Body of pancreas (tissue), 4 donors: Measurements from ENCODE around the gene NBPF9. TPM values are rescaled to one million over a fixed set of nuclear protein-coding genes. Genes with fewer than 3 reads are reported as not detected.
"Not testable (repeated sequence)": the region's sequence is repeated elsewhere in the genome, so short reads cannot be mapped to it uniquely, and the experiment has no call there.

Source experiments
- ATAC-seq: fragments of 150-250 bp; one replicate; pipeline ENCODE4 v1.9.1; 2016
- DNase-seq, 4 donors: peaks; one replicate each; pipeline ENCODE4 v3.0.0-alpha.2; 2019
- H3K27ac ChIP-seq, 4 donors: fragments of 200-600 bp; sonication (generic); 1 replicate in 3 of 4; 2 replicates in 1 of 4; pipeline versions ENCODE4 v1.5.1 to v1.6.1; 2016 to 2019; ENCODE audit warnings: mild to moderate bottlenecking in 1 of 4, mixed read lengths in 1 of 4, moderate library complexity in 1 of 4
- H3K27me3 ChIP-seq, 2 donors: fragments of 200-600 bp; sonication (generic); one replicate each; pipeline ENCODE4 v1.6.0; 2016; ENCODE audit warnings: mild to moderate bottlenecking in 1 of 2
- H3K36me3 ChIP-seq, 2 donors: fragments of 200-600 bp; sonication (generic); replicated peaks in 1 of 2; 2 replicates each; pipeline ENCODE4 v1.5.1; 2016; ENCODE audit warnings: low read depth in 2 of 2; ENCODE audit not compliant: insufficient read depth in 1 of 2
- H3K4me1 ChIP-seq: fragments of 200-600 bp; sonication (generic); one replicate; pipeline ENCODE4 v1.6.0; 2016
- H3K4me3 ChIP-seq, 2 donors: fragments of 200-600 bp; sonication (generic); 1 replicate in 1 of 2; 2 replicates in 1 of 2; pipeline ENCODE4 v1.5.1; 2016 to 2019
- H3K9me3 ChIP-seq, 3 donors: fragments of 200-600 bp; sonication (generic); 1 replicate in 2 of 3; 2 replicates in 1 of 3; pipeline ENCODE4 v1.5.1; 2016
- WGBS, 2 donors: methylation state at CpG; one replicate each; pipeline ENCODE4 v1.1.5; 2017; 5-methylcytosine and 5-hydroxymethylcytosine counted together
- intact Hi-C: fragments of 100-400 bp; cut with DNase I; formaldehyde crosslinking; loops from one replicate; pipeline ENCODE4 v1.15.1; 2023
- total RNA-seq, 2 donors: library from RNA; depleted of rRNA; stranded (reverse); fragments of >200 nt; gene quantifications; one replicate each; pipeline ENCODE4 v1.1.0, GENCODE V29; 2016
- TF ChIP-seq, protein P1 (sequence below), 7 experiments: fragments of 450-650 bp in 4 of 7; fragments of 200-600 bp in 3 of 7; sonication (generic) in 3 of 7; IDR thresholded peaks; one replicate each; pipeline ENCODE4 v1.5.1; 2016 to 2019; ENCODE audit warnings: antibody characterized with exemption in 7 of 7

The NBPF9 gene
- total RNA-seq, 2 donors from 2014 or later = 15.6 to 28.3 TPM

DNA sequence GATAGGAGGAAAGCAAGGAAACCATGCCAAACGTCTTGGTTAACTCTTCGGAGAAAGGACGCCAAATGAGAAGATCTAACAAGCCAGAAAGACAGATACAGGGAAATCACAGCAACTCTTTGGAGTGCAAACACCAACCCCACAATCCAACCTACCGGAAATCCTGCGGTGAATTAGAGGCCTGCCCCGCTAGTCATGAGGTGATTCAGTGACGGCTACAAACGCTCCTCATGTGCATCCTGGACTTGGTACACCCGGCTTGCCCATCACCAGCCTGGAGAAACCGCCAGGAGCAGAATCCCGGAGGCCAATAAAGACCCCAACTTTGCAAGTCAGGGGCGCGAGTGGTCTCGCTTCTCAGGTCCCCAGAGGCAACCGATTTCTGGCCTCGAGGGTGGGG is 777 bp downstream of the NBPF9 start:
- H3K9me3 ChIP-seq, H3K4me1 ChIP-seq, intact Hi-C loops, H3K27ac ChIP-seq, H3K27me3 ChIP-seq, H3K4me3 ChIP-seq, H3K36me3 ChIP-seq: not testable (repeated sequence)
- peak; percentile 47 for ATAC-seq
- peak; percentile 15 to 43 (median 28) for DNase-seq
- WGBS, 2 donors = 0% methylated on average over 7 of the region's 16 CpGs; no CpG with 5 or more reads in 1 of the 2 donors

DNA sequence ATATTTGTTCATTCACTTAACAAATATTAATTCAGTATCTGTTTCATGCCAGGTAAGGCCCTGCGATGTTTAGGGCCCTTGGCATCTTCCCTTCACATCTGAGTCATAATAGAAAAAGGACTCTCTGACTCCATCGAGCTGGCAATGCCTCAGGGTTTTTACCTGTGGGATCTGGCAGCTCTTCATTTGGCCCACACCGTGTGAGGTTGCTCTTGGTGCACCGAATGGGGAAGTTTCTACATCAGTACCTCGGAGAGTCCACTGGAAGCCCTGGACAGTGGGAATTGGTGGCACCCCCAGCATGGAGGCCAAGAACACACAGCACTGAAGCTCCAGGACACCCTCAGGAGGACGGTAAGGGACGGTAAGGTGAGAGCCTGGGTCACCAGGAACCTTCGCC is 5.1 kb downstream of the NBPF9 start:
- H3K27me3 ChIP-seq, H3K4me1 ChIP-seq, H3K9me3 ChIP-seq, H3K36me3 ChIP-seq, intact Hi-C loops, DNase-seq, H3K27ac ChIP-seq, ATAC-seq, H3K4me3 ChIP-seq: not testable (repeated sequence)
- whole genome bisulfite sequencing, 2 donors = 83% methylated on average over 3 of the region's 8 CpGs; no CpG with 5 or more reads in 1 of the 2 donors

DNA sequence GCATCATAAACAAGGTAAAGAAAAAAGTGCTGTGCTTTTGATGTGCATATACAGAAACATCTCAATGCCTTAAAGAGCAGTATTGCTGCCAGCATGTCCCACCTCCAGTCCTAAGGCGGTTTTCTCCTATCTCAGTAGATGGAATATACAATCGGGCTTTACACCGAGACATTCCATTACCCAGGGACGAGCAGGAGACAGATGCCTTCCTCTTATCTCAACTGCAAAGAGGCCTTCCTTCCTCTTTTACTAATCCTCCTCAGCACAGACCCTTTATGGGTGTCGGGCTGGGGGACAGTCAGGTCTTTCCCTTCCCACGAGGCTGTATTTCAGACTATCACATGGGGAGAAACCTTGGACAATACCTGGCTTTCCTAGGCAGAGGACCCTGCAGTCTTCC is 10.2 kb downstream of the NBPF9 start:
- H3K27ac ChIP-seq, H3K9me3 ChIP-seq, DNase-seq, H3K27me3 ChIP-seq, H3K4me1 ChIP-seq, H3K4me3 ChIP-seq, intact Hi-C loops, ATAC-seq, H3K36me3 ChIP-seq: not testable (repeated sequence)
- WGBS, 2 donors = 74 to 92% methylated on average over 4 to 6 of the region's 6 CpGs

DNA sequence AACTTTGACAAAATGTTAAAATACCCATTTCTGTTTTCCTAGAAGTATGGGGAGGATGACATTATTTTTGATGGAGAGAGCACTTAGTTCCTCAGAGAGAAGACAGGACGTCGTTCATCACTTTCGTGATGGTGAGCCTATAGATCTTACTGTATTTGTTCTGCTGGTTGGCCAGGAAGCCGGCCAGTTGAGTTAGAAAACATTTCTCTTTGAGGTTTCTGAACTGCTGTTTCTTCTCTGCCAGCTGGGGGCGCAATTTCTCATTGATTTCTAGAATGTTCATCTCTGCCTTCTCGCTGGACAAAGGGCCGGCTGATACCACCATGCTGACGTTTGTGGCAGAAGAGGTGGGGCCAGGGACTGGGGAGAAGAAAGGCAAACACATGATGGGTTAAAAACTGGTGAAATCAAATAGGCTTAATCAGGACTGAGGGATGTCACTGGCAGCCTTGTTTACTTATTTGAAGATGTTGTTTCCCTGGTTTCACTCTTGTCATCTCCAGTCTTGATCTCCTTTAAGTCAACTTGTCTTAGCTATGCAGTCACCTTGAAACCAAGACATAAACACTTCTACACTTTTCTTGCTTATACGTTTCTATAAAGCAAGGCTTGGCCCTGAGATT is 27.7 kb downstream of the NBPF9 start:
- TF ChIP-seq, protein P1, sequence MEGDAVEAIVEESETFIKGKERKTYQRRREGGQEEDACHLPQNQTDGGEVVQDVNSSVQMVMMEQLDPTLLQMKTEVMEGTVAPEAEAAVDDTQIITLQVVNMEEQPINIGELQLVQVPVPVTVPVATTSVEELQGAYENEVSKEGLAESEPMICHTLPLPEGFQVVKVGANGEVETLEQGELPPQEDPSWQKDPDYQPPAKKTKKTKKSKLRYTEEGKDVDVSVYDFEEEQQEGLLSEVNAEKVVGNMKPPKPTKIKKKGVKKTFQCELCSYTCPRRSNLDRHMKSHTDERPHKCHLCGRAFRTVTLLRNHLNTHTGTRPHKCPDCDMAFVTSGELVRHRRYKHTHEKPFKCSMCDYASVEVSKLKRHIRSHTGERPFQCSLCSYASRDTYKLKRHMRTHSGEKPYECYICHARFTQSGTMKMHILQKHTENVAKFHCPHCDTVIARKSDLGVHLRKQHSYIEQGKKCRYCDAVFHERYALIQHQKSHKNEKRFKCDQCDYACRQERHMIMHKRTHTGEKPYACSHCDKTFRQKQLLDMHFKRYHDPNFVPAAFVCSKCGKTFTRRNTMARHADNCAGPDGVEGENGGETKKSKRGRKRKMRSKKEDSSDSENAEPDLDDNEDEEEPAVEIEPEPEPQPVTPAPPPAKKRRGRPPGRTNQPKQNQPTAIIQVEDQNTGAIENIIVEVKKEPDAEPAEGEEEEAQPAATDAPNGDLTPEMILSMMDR (IDR thresholded peaks at IDR 0.05) = peak in 1 of 7 experiments; percentile 18
- ATAC-seq, H3K27ac ChIP-seq, H3K4me3 ChIP-seq, H3K4me1 ChIP-seq, H3K27me3 ChIP-seq, DNase-seq, H3K36me3 ChIP-seq, intact Hi-C loops, H3K9me3 ChIP-seq: not testable (repeated sequence)
- 45 to 61% methylated on average over 6 of the region's 9 CpGs for WGBS, 2 donors

DNA sequence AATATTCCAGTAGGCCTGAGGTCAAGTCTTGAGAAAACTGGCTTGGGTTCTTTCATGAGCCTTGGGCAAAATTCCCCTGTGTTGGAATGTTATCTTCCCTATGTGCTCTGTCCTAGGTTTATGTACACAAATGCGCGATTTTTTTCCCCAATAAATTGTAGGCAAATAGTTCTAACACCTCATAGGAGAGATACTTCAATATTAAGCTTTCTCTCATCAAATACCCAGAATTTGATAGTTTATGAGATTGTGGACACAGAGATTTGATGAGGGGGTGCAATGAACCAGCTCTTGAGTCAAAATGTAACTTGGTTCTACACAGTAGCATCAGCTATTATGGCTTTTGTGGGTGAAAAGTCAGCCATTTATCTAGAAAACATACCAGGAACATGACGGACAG is 38.7 kb downstream of the NBPF9 start:
- ATAC-seq, H3K36me3 ChIP-seq, intact Hi-C loops, H3K9me3 ChIP-seq, H3K27ac ChIP-seq, H3K4me1 ChIP-seq, H3K27me3 ChIP-seq, DNase-seq, H3K4me3 ChIP-seq: not testable (repeated sequence)
- WGBS, 2 donors = 69 to 70% methylated on average over 3 of the region's 3 CpGs

DNA sequence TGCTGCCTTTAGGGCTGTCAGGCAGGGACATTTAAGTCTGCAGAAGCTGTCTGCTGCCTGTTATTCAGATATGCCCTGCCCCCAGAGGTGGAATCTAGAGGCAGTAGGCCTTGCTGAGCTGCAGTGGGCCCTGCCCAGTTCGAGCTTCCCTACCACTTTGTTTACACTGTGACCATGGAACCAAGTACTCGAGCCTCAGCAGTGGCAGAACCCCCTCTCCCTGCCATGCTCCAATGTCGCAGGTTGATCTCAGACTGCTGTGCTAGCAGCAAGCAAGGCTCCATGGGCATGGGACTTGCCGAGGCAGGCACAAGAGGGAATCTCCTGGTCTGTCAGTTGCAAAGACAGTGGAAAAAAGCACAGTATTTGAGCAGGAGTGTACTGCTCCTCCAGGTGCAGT is 60.3 kb downstream of the NBPF9 start:
- H3K36me3 ChIP-seq, H3K27ac ChIP-seq, H3K27me3 ChIP-seq, H3K9me3 ChIP-seq, intact Hi-C loops, H3K4me1 ChIP-seq, ATAC-seq, H3K4me3 ChIP-seq, DNase-seq: not testable (repeated sequence)
- 60 to 100% methylated on average over 1 to 2 of the region's 4 CpGs for WGBS, 2 donors

DNA sequence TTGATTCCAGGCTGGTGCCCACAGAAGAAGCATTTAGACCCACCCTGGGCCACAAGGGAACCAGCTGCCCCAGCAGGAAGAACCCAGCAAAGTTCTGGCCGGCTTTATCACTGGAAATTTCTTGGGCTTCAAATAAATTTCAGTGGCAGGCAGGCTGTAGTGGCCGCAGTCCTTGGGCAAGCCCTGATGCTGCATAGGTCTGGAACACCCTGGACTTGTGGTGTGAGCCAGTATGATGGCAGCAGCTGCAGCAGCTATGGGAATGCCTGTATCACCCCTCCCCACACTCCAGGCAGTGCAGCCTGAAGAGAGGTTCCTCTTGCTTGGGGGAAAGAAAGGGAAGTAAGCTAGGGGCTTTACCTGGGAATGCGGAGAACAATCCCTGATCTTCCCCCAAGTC is 69.4 kb downstream of the NBPF9 start:
- intact Hi-C loops, H3K4me3 ChIP-seq, H3K27ac ChIP-seq, DNase-seq, H3K27me3 ChIP-seq, H3K4me1 ChIP-seq, H3K9me3 ChIP-seq, ATAC-seq, H3K36me3 ChIP-seq: not testable (repeated sequence)
- 100% methylated on average over 1 of the region's 3 CpGs; no CpG with 5 or more reads in 1 of the 2 donors for WGBS, 2 donors

DNA sequence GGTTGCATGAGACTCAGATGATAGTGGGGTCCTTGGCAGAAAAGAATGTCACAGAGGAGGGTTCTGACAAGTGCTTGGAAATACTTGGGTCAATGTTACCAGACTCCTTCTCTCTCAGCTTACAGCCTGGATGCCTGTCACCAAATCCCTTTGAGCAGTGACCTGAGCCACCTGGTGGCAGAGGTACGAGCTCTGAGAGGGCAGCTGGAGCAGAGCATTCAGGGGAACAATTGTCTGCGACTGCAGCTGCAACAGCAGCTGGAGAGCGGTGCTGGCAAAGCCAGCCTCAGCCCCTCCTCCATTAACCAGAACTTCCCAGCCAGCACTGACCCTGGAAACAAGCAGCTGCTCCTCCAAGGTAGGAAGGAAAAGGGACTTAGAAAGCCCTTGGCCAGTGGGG is 79.0 kb downstream of the NBPF9 start:
- H3K4me3 ChIP-seq, ATAC-seq, H3K36me3 ChIP-seq, H3K27me3 ChIP-seq, intact Hi-C loops, DNase-seq, H3K4me1 ChIP-seq, H3K27ac ChIP-seq, H3K9me3 ChIP-seq: not testable (repeated sequence)
- WGBS, 2 donors = 40% methylated on average over 1 of the region's 3 CpGs; no CpG with 5 or more reads in 1 of the 2 donors

DNA sequence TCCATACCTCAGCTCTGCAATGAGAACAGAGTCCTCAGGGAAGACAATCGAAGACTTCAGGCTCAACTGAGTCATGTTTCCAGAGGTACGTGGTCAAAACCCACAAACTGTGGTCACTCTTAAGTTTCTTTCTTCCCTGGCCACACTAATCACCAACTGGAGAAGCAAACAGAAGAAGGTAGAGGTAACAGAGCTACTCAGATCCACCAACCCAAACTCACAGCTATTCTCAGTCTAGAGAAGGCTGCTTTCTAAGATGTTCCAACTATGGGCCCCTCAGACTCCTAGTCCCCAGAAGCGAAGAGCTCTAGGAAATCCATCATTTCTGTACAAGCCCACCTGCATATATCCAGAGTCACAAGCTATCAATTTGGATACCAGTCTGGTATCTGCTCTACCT is 84.8 kb downstream of the NBPF9 start:
- H3K4me3 ChIP-seq, H3K36me3 ChIP-seq, H3K9me3 ChIP-seq, H3K4me1 ChIP-seq, intact Hi-C loops, ATAC-seq, DNase-seq, H3K27ac ChIP-seq, H3K27me3 ChIP-seq: not testable (repeated sequence)
- WGBS, 2 donors = 94% methylated on average over 2 of the region's 3 CpGs; no CpG with 5 or more reads in 1 of the 2 donors

DNA sequence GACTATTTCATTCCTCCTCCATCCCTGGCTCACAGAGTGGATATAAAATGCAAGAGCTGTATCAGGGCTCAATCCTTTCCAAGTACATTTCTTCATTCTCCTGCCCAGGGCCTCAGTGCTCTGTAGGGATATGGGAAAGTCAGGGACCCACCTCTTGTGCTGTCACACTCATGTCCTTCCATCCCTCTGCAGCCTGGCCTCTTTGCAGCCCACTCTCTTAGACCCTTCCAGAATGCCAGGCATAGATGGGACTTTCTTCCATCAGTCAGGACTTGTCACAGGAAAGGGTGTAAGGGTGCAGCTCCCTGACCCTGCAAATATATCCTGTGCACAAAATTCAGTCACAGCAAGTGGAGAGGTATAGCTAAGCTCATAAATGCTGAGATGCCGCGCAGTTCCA is 86.7 kb downstream of the NBPF9 start:
- DNase-seq, H3K4me1 ChIP-seq, H3K36me3 ChIP-seq, ATAC-seq, H3K27me3 ChIP-seq, H3K9me3 ChIP-seq, H3K4me3 ChIP-seq, H3K27ac ChIP-seq, intact Hi-C loops: not testable (repeated sequence)
- no CpG with 5 or more reads among the region's 2 CpGs for WGBS, 2 donors

DNA sequence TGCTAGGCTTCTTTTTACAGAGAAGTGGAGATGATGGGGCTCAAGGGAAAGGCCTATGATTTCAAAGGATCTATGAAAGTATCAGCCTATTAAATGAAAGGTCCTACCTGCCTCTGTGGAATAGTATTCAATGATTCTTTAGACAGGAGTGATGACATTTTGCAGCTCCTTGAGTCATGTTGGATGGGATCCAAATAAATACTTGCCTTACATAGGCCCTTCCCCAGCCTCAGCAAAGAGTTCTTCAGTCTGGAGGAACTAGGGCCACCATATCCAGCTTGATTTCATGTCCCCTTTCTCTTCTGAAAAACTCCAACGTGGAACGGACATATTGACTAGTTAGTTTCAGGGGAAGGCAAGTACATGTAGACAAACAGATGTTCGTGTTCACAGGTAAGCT is 87.8 kb downstream of the NBPF9 start:
- H3K36me3 ChIP-seq, H3K9me3 ChIP-seq, H3K4me1 ChIP-seq, H3K27ac ChIP-seq, ATAC-seq, DNase-seq, H3K27me3 ChIP-seq, intact Hi-C loops, H3K4me3 ChIP-seq: not testable (repeated sequence)
- WGBS, 2 donors = 50 to 64% methylated on average over 3 of the region's 3 CpGs
